HepG2 (cell line): ENCODE results near the gene IER2. TPM values are rescaled to one million over a fixed set of nuclear protein-coding genes. Genes with fewer than 3 reads are reported as not detected.

ENCODE experiments used
- AKAP8 ChIP-seq: sonication (generic); formaldehyde crosslinking; IDR thresholded peaks from 2 replicates; pipeline ENCODE4 v1.5.1; 2020; ENCODE audit warnings: mild to moderate bottlenecking, missing genetic modification reagents
- RBM22 ChIP-seq: fragments of 200-400 bp; formaldehyde crosslinking; optimal IDR thresholded peaks from 2 replicates; pipeline ENCODE3; 2017; ENCODE audit warnings: mild to moderate bottlenecking, low read length, moderate library complexity
- SALL2 ChIP-seq: sonication (generic); formaldehyde crosslinking; IDR thresholded peaks from 2 replicates; pipeline ENCODE4 v1.8.1; 2023; ENCODE audit warnings: mild to moderate bottlenecking, missing genetic modification reagents, inconsistent platforms
- ZFY ChIP-seq: sonication (generic); formaldehyde crosslinking; IDR thresholded peaks from 2 replicates; pipeline ENCODE4 v1.4.0; 2020; ENCODE audit warnings: missing genetic modification reagents
- ZNF160 ChIP-seq: sonication (generic); formaldehyde crosslinking; IDR thresholded peaks from 2 replicates; pipeline ENCODE4 v1.8.0; 2022; ENCODE audit warnings: mild to moderate bottlenecking, inconsistent platforms, missing genetic modification reagents
- ZNF317 ChIP-seq: sonication (generic); formaldehyde crosslinking; IDR thresholded peaks from 2 replicates; pipeline ENCODE4 v1.5.0; 2020; ENCODE audit warnings: mild to moderate bottlenecking, missing genetic modification reagents
- ZNF768 ChIP-seq: sonication (generic); formaldehyde crosslinking; IDR thresholded peaks from 2 replicates; pipeline ENCODE4 v1.4.0; 2020; ENCODE audit warnings: missing genetic modification reagents
- polyA plus RNA-seq, 8 experiments: library from polyadenylated mRNA; depleted of rRNA in 3 of 8; stranded (reverse) in 7 of 8; unstranded in 1 of 8; fragments of >200 nt; fragmentation: Illumina TruSeq in 4 of 8; extraction: Trizol in 4 of 8; gene quantifications; 2 replicates each; pipeline versions ENCODE4 v1.2.1 to v1.2.3, GENCODE V29; 2011 to 2016; ENCODE audit warnings: low read depth in 4 of 8, missing spikeins in 1 of 8, mixed read lengths in 1 of 8; ENCODE audit not compliant: insufficient read depth in 1 of 8
- total RNA-seq, 5 experiments: library from RNA; depleted of rRNA; stranded (reverse); fragments of >200 nt; fragmentation: Illumina TruSeq; extraction: Trizol; gene quantifications; 2 replicates each; pipeline ENCODE4 v1.2.3, GENCODE V29; 2016; ENCODE audit warnings: low read depth in 1 of 5
- TF ChIP-seq, protein P1 (sequence below): sonication (generic); formaldehyde crosslinking; IDR thresholded peaks from 2 replicates; pipeline ENCODE4 v1.4.0; 2020; ENCODE audit warnings: mild to moderate bottlenecking, missing genetic modification reagents
- TF ChIP-seq, protein P2 (sequence below): sonication (generic); formaldehyde crosslinking; IDR thresholded peaks from 2 replicates; pipeline ENCODE4 v1.5.0; 2020; ENCODE audit warnings: missing genetic modification reagents
- TF ChIP-seq, protein P3 (sequence below): IDR thresholded peaks from 2 replicates; pipeline ENCODE4 v1.6.1; 2016; ENCODE audit warnings: low read depth, control low read depth
- TF ChIP-seq, protein P4 (sequence below), 2 experiments: sonication (generic) in 1 of 2; formaldehyde crosslinking in 1 of 2; IDR thresholded peaks; 2 replicates each; pipeline versions ENCODE4 v1.6.1 to v1.9.0; 2014 to 2022; ENCODE audit warnings: antibody characterized with exemption in 1 of 2, borderline replicate concordance in 1 of 2, inconsistent platforms in 1 of 2, low read depth in 1 of 2, missing genetic modification reagents in 1 of 2

The IER2 gene
- total and polyA plus RNA-seq, 2 of the 13 experiments (the other 11 are each of a cell fraction or from before 2014, with no cell fraction given), result 10.1 to 14.3 TPM

DNA sequence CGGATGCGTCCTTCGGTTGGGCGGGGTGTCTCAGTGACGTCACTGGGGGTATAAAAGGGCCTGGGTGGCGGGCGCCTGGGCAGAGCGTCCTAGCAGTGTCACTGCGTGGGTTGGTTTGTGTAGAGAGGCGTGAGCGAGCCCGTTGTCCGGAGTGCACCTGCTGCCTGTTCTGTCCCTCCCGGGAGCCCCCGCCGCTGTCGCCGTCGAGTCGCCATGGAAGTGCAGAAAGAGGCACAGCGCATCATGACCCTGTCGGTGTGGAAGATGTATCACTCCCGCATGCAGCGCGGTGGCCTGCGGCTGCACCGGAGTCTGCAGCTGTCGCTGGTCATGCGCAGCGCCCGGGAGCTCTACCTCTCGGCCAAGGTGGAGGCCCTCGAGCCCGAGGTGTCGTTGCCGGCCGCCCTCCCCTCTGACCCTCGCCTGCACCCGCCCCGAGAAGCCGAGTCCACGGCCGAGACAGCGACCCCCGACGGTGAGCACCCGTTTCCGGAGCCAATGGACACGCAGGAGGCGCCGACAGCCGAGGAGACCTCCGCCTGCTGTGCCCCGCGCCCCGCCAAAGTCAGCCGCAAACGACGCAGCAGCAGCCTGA is 2.9 kb downstream of the IER2 start (continued):
- TF ChIP-seq, protein P1, sequence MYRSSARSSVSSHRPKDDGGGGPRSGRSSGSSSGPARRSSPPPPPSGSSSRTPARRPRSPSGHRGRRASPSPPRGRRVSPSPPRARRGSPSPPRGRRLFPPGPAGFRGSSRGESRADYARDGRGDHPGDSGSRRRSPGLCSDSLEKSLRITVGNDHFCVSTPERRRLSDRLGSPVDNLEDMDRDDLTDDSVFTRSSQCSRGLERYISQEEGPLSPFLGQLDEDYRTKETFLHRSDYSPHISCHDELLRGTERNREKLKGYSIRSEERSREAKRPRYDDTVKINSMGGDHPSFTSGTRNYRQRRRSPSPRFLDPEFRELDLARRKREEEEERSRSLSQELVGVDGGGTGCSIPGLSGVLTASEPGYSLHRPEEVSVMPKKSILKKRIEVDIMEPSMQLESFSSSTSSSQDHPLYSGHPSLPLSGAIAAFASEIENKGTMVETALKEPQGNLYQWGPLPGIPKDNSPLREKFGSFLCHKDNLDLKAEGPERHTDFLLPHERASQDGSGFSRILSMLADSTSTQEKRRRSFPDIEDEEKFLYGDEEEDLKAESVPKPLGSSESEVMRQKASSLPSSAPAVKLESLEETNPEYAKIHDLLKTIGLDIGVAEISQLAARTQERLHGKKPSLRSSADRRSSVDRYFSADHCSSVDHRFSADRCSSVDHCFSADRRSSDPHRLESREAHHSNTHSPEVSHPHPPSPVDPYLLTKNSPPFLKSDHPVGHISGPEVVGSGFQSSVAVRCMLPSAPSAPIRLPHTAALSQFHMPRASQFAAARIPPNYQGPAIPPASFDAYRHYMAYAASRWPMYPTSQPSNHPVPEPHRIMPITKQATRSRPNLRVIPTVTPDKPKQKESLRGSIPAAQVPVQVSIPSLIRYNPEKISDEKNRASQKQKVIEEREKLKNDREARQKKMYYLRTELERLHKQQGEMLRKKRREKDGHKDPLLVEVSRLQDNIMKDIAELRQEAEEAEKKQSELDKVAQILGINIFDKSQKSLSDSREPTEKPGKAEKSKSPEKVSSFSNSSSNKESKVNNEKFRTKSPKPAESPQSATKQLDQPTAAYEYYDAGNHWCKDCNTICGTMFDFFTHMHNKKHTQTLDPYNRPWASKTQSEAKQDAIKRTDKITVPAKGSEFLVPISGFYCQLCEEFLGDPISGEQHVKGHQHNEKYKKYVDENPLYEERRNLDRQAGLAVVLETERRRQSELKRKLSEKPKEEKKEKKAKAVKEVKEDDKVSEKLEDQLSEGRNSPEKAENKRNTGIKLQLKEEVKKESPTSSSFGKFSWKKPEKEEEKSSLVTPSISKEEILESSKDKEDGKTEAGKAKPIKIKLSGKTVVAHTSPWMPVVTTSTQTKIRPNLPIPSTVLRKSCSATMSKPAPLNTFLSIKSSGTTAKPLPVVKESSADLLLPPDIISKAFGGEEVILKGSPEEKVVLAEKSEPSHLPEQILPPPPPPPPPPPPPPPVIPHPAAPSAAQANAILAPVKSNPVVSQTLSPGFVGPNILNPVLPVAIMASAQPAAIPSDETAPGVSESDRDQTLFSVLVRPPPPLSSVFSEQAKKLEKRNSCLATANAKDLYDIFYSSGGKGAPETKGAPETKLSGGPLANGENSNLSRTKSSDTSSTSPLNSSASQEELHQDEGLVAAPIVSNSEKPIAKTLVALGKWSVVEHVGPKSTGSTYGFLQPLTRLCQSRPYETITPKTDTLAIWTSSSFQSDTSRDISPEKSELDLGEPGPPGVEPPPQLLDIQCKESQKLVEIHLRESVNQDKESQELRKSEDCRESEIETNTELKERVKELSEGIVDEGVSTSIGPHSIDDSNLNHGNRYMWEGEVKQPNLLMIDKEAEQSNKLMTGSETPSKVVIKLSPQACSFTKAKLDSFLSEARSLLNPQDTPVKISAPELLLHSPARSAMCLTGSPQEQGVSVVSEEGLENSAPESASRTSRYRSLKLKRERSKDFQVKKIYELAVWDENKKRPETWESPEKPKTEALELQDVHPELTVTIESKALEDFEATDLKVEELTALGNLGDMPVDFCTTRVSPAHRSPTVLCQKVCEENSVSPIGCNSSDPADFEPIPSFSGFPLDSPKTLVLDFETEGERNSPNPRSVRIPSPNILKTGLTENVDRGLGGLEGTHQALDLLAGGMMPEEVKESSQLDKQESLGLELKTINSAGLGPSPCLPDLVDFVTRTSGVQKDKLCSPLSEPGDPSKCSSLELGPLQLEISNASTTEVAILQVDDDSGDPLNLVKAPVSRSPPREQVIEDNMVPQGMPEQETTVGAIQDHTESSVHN (CRISPR knock-in tag), result no peak
- TF ChIP-seq, protein P2, sequence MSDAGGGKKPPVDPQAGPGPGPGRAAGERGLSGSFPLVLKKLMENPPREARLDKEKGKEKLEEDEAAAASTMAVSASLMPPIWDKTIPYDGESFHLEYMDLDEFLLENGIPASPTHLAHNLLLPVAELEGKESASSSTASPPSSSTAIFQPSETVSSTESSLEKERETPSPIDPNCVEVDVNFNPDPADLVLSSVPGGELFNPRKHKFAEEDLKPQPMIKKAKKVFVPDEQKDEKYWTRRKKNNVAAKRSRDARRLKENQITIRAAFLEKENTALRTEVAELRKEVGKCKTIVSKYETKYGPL, result peak; percentile 78; the same call in 1 of the 2 replicates
- TF ChIP-seq ZNF768 (CRISPR knock-in tag), result no peak
- peak; percentile 46; the same call in 1 of the 2 replicates for TF ChIP-seq SALL2 (CRISPR knock-in tag)
- TF ChIP-seq ZFY (CRISPR knock-in tag), result peak; percentile 27; the same call in 1 of the 2 replicates
- 0 out of 2 replicates have a peak, but pooled peaks have one; percentile 32 for TF ChIP-seq ZNF160 (CRISPR knock-in tag)
- TF ChIP-seq, protein P3, sequence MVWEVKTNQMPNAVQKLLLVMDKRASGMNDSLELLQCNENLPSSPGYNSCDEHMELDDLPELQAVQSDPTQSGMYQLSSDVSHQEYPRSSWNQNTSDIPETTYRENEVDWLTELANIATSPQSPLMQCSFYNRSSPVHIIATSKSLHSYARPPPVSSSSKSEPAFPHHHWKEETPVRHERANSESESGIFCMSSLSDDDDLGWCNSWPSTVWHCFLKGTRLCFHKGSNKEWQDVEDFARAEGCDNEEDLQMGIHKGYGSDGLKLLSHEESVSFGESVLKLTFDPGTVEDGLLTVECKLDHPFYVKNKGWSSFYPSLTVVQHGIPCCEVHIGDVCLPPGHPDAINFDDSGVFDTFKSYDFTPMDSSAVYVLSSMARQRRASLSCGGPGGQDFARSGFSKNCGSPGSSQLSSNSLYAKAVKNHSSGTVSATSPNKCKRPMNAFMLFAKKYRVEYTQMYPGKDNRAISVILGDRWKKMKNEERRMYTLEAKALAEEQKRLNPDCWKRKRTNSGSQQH (CRISPR knock-in tag), result peak; percentile 46; the same call in 1 of the 2 replicates
- peak; percentile 94 for TF ChIP-seq AKAP8 (CRISPR knock-in tag)
- peak; percentile 85 for TF ChIP-seq ZNF317 (CRISPR knock-in tag)
- TF ChIP-seq, protein P4, sequence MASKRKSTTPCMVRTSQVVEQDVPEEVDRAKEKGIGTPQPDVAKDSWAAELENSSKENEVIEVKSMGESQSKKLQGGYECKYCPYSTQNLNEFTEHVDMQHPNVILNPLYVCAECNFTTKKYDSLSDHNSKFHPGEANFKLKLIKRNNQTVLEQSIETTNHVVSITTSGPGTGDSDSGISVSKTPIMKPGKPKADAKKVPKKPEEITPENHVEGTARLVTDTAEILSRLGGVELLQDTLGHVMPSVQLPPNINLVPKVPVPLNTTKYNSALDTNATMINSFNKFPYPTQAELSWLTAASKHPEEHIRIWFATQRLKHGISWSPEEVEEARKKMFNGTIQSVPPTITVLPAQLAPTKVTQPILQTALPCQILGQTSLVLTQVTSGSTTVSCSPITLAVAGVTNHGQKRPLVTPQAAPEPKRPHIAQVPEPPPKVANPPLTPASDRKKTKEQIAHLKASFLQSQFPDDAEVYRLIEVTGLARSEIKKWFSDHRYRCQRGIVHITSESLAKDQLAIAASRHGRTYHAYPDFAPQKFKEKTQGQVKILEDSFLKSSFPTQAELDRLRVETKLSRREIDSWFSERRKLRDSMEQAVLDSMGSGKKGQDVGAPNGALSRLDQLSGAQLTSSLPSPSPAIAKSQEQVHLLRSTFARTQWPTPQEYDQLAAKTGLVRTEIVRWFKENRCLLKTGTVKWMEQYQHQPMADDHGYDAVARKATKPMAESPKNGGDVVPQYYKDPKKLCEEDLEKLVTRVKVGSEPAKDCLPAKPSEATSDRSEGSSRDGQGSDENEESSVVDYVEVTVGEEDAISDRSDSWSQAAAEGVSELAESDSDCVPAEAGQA (IDR thresholded peaks at IDR 0.05; ENCODE audit: low read depth), result 0 out of 2 replicates have a peak, but pooled peaks have one; percentile 19
- TF ChIP-seq, protein P4 (CRISPR knock-in tag; IDR thresholded peaks at IDR 0.05; ENCODE audit: borderline replicate concordance), result no peak
- TF ChIP-seq RBM22, result peak; percentile 41
